Measurements from ENCODE around the gene IGSF21.

- TF ChIP-seq POLR2A (IDR thresholded peaks at IDR 0.05; ENCODE audit: low read depth, low read length) (no peak), POLR2AphosphoS5 (IDR thresholded peaks at IDR 0.05; ENCODE audit: low read depth, low read length) (no peak), TAF1 (IDR thresholded peaks at IDR 0.05; ENCODE audit: low read depth, low read length) (no peak), PAX5 (IDR thresholded peaks at IDR 0.05; ENCODE audit: insufficient read depth, low read length, severe bottlenecking) (no peak)
Measured at GRCh38 chr1:18145851-18146618, 38.4 kb downstream of the IGSF21 start.

Measured in GM12891 (cell line).